Measurements from ENCODE around the gene MYOD1. TPM values are rescaled to one million over a fixed set of nuclear protein-coding genes. Genes with fewer than 3 reads are reported as not detected.

The MYOD1 gene
- total RNA-seq, 1 experiment from 2014 or later, result not detected

GRCh38 chr11:17733261-17733660 lies 13.9 kb downstream of the MYOD1 start:
- Histone ChIP-seq H3K4me2 (ENCODE audit: low read length) (no peak overlapping the region), H3K9me3 (ENCODE audit: control insufficient read depth in 1 of 2, insufficient read depth in 1 of 2, low read depth in 1 of 2, low read length in 2 of 2) (no peaks in the 10 kb centered on the region), H2AFZ (ENCODE audit: low read depth, low read length, poor library complexity, severe bottlenecking) (no peak overlapping the region), H3K9ac (ENCODE audit: low read length) (no peak overlapping the region), H3K27me3 (ENCODE audit: insufficient read depth, low read length) (no peaks in the 10 kb centered on the region), H3K4me3 (replicated peaks in 1 of 2; ENCODE audit: low read depth in 1 of 2, low read length in 2 of 2) (no peak overlapping the region), H3K4me1 (ENCODE audit: control insufficient read depth in 1 of 2, insufficient read depth in 2 of 2, low read length in 2 of 2) (peaks cover 0 to 8% of the 10 kb centered on the region in 2 experiments; a peak in 3 of 4 replicates), H3K36me3 (ENCODE audit: control insufficient read depth in 1 of 2, insufficient read depth in 2 of 2, low read length in 2 of 2) (no peaks in the 10 kb centered on the region), H3K79me2 (ENCODE audit: insufficient read depth, low read length) (no peaks in the 10 kb centered on the region), H4K20me1 (ENCODE audit: insufficient read depth) (no peaks in the 10 kb centered on the region), H3K27ac (ENCODE audit: low read depth, low read length) (no peak overlapping the region), H3K9me2 (ENCODE audit: insufficient read depth) (no peaks in the 10 kb centered on the region)
- ChIA-PET CTCF (interaction anchor here (1.4 to 1.5 kb wide), 2 partner anchors 132 to 245 kb away, joined by 4 to 6 read pairs; no protein-coding TSS in a partner anchor), RAD21 (ENCODE audit: low non-redundant PET in 1 of 2, low total read pairs in 2 of 2, uncharacterized antibody in 2 of 2, unreplicated experiment in 2 of 2) (no interaction called here), POLR2A (no interaction called here)
- intact Hi-C loops (cut with micrococcal nuclease), result loop anchor here (5.0 kb wide), 1 partner anchor 346 kb away; the partner anchor contains the start of gene KCNJ11
- no TSS peak for BruUV-seq (replicated peaks)
- no peak for DNase-seq (ENCODE audit: low read depth, low spot score)
- no peak for ATAC-seq
- TF ChIP-seq CEBPB (IDR thresholded peaks at IDR 0.05; ENCODE audit: low read depth) (no peak), RAD21 (IDR thresholded peaks at IDR 0.05; ENCODE audit: low read depth) (no peak), EGR1 (IDR thresholded peaks at IDR 0.05; ENCODE audit: low read depth) (no peak), CTCF (IDR thresholded peaks at IDR 0.05 in 2 of 3, conservative IDR thresholded peaks at IDR 0.05 in 1 of 3; ENCODE audit: borderline replicate concordance in 1 of 3, insufficient read depth in 1 of 3, low read depth in 2 of 3, low read length in 2 of 3) (no peak), ATF3 (IDR thresholded peaks at IDR 0.05) (no peak), ELF1 (IDR thresholded peaks at IDR 0.05; ENCODE audit: borderline replicate concordance, low read depth) (no peak), POLR2A (IDR thresholded peaks at IDR 0.05; ENCODE audit: borderline replicate concordance, extremely low read depth, insufficient read depth, insufficient read length) (no peak), ZBTB33 (IDR thresholded peaks at IDR 0.05; ENCODE audit: extremely low read depth, insufficient replicate concordance, low read length) (no peak)
